Stimulated activated CD8-positive, alpha-beta memory T cell treated with anti-CD3 and anti-CD28 coated beads, Interleukin-15, amount 100 ng/mL, for 24 hours (primary cell): Measurements from ENCODE around the gene STRC.
"Not testable (repeated sequence)": the region's sequence is repeated elsewhere in the genome, so short reads cannot be mapped to it uniquely, and the experiment has no call there.

Experiments used
- DNase-seq: peaks from one replicate; pipeline ENCODE4 v3.0.0-alpha.2; 2020; ENCODE audit warnings: low read depth

Gene STRC

DNA sequence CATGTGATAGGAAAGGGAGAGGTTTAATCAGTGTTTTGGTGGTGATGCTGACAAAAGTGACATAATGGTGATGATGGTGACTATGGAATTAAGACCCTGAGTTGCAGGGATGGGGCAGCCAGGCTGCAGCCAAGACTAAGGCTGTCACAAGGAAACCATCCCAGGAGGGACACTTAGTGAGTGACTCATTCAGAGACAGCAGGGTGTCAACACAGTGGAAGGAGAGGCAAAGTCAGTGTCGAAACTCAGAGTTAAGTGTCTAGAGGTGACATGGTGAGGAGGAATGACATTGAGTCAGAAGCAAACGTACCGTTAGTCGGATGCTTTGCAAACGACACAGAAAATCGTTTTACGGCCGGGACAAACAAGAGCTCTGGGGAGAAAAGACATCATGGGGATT is 54.8 kb downstream of the STRC start:
- DNase-seq = not testable (repeated sequence)

- not testable (repeated sequence) for DNase-seq
These were observed 55.8 kb downstream of the STRC start for GRCh38 chr15:43562753-43563152.

GRCh38 chr15:43552986-43553385 is 65.6 kb downstream of the STRC start:
- no peak for DNase-seq

- no peak for DNase-seq
These were observed 66.3 kb downstream of the STRC start for GRCh38 chr15:43552256-43552655.

DNA sequence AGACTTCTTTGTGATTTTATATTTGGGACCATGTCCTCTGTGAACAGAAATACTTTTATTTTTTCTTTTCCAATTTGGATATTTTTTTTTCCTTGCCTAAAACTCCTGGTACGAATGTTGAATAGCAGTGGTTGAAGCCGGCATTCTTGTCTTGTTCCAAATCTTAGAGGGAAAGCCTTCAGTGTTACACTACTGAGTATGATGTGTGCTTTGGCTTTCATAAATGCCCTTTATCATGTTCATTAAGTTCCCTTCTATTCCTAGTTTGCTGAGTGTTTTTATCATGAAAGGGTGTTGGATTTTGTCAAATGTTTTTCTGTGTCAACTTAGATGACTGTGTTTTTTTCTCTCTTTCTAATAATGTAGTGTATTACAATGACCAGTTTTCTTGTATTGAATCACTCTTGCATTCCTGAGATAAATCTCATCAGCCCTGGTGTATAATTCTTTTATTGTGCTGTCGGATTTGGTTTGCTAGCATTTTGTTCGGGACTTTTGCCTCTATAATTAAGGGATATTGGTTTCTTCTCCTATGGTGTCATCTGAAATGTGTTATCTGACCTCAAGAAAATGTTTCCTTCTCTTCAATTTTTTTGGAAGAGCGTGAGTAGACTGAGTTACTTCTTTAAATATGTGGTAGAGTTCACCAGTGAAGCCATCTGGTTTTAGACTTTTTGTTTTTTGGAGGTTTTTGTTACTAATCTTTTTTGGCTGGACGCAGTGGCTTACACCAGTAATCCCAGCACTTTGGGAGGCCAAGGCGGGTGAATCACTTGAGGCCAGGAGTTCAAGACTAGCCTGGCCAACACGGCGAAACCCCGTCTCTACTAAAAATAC is 67.9 kb downstream of the STRC start:
- DNase-seq = no peak
